IMR-90 (cell line): ENCODE measurements around the gene JMJD6. TPM values are rescaled to one million over a fixed set of nuclear protein-coding genes. Genes with fewer than 3 reads are reported as not detected.
A peak's percentile ranks its signal among the peaks of the same experiment; 100 is the strongest.

ENCODE experiments used
- ATAC-seq: fragments of 200-7000 bp; cut with Tn5 transposase; 2 replicates; pipeline ENCODE4 v1.9.1; 2020; ENCODE audit warnings: low read depth, mild to moderate bottlenecking, moderate library complexity
- BruUV-seq: library from RNA; stranded (reverse); fragments of 400-500 nt; replicated peaks from 2 replicates; lab custom pipeline; 2021; lab: Mats Ljungman, UMichigan
- CTCF ChIA-PET: fragments of 300-600 bp; formaldehyde crosslinking; extraction: SDS; loops from one replicate; lab custom pipeline; 2021; ENCODE audit warnings: antibody characterized with exemption; lab: Yijun Ruan, JAX
- POLR2A ChIA-PET: fragments of 300-600 bp; sonication (Branson Sonifier 250); formaldehyde crosslinking; loops from one replicate; lab custom pipeline; 2022; ENCODE audit warnings: antibody characterized with exemption; ENCODE audit not compliant: unreplicated experiment; lab: Charles Lee
- DNase-seq: peaks from one replicate; pipeline ENCODE4 v3.0.0; 2013
- H2AFZ ChIP-seq: replicated peaks from 2 replicates; pipeline ENCODE3; 2013; ENCODE audit warnings: low read length, mild to moderate bottlenecking; ENCODE audit not compliant: poor library complexity
- H2AK5ac ChIP-seq: 2 replicates; pipeline ENCODE4 v1.6.1; 2013; ENCODE audit warnings: low read depth, low read length, inconsistent platforms
- H2AK9ac ChIP-seq: replicated peaks from 2 replicates; pipeline ENCODE3; 2013; ENCODE audit warnings: mild to moderate bottlenecking, low read depth, low read length, moderate library complexity; ENCODE audit not compliant: poor library complexity
- H2BK120ac ChIP-seq: 2 replicates; pipeline ENCODE4 v1.6.1; 2013; ENCODE audit warnings: low read depth, low read length, inconsistent platforms
- H2BK15ac ChIP-seq: 3 replicates; pipeline ENCODE4 v1.6.1; 2013; ENCODE audit warnings: low read depth, low read length, inconsistent platforms
- H2BK20ac ChIP-seq: 2 replicates; pipeline ENCODE4 v1.6.1; 2013; ENCODE audit warnings: low read depth, mild to moderate bottlenecking, inconsistent platforms, low read length, moderate library complexity
- H2BK5ac ChIP-seq: 2 replicates; pipeline ENCODE4 v1.6.1; 2013; ENCODE audit warnings: mild to moderate bottlenecking, low read depth, low read length, inconsistent platforms; ENCODE audit not compliant: poor library complexity, severe bottlenecking
- H3K14ac ChIP-seq: replicated peaks from 2 replicates; pipeline ENCODE4 v1.6.1; 2013; ENCODE audit warnings: low read depth, low read length, inconsistent platforms
- H3K18ac ChIP-seq: 2 replicates; pipeline ENCODE4 v1.6.1; 2013; ENCODE audit warnings: low read depth, low read length, control low read depth
- H3K23ac ChIP-seq: 2 replicates; pipeline ENCODE4 v1.6.1; 2013; ENCODE audit warnings: low read depth, low read length, inconsistent platforms
- H3K27ac ChIP-seq: 2 replicates; pipeline ENCODE4 v1.5.1; 2013; ENCODE audit warnings: mild to moderate bottlenecking, control low read depth, low read length; ENCODE audit not compliant: insufficient read depth
- H3K27me3 ChIP-seq: 2 replicates; pipeline ENCODE4 v1.6.1; 2013; ENCODE audit warnings: low read length; ENCODE audit not compliant: control insufficient read depth, insufficient read depth
- H3K36me3 ChIP-seq: 2 replicates; pipeline ENCODE4 v1.6.1; 2013; ENCODE audit warnings: low read length, mixed read lengths; ENCODE audit not compliant: control insufficient read depth, insufficient read depth
- H3K4ac ChIP-seq: 2 replicates; pipeline ENCODE4 v1.6.1; 2013; ENCODE audit warnings: low read depth, low read length, inconsistent platforms
- H3K4me1 ChIP-seq: 2 replicates; pipeline ENCODE4 v1.6.1; 2013; ENCODE audit warnings: low read length, mixed read lengths; ENCODE audit not compliant: control insufficient read depth, insufficient read depth
- H3K4me2 ChIP-seq: 2 replicates; pipeline ENCODE4 v1.6.1; 2013; ENCODE audit warnings: low read depth, mild to moderate bottlenecking, control low read depth, low read length, moderate library complexity
- H3K4me3 ChIP-seq: 2 replicates; pipeline ENCODE4 v1.5.1; 2013; ENCODE audit warnings: low read depth, mild to moderate bottlenecking, control low read depth, low read length, moderate library complexity; ENCODE audit not compliant: insufficient read depth
- H3K56ac ChIP-seq: 2 replicates; pipeline ENCODE4 v1.6.1; 2013; ENCODE audit warnings: low read length, inconsistent platforms; ENCODE audit not compliant: insufficient read depth; ENCODE audit errors: extremely low read depth
- H3K79me1 ChIP-seq, 2 experiments: 2 replicates each; pipeline ENCODE4 v1.6.1; 2013; ENCODE audit warnings: low read length in 2 of 2, inconsistent platforms in 1 of 2, low read depth in 1 of 2
- H3K9ac ChIP-seq: 2 replicates; pipeline ENCODE4 v1.6.1; 2013; ENCODE audit warnings: low read depth, low read length, control low read depth
- H3K9me1 ChIP-seq: 2 replicates; pipeline ENCODE4 v1.6.1; 2013; ENCODE audit warnings: low read length, inconsistent platforms; ENCODE audit not compliant: insufficient read depth
- H3K9me3 ChIP-seq: 2 replicates; pipeline ENCODE4 v1.6.1; 2013; ENCODE audit warnings: low read length; ENCODE audit not compliant: control insufficient read depth, insufficient read depth
- H4K20me1 ChIP-seq: 2 replicates; pipeline ENCODE4 v1.6.1; 2013; ENCODE audit warnings: low read length, inconsistent platforms; ENCODE audit not compliant: insufficient read depth
- H4K5ac ChIP-seq: 2 replicates; pipeline ENCODE4 v1.6.1; 2013; ENCODE audit warnings: mild to moderate bottlenecking, low read depth, low read length, control low read depth
- H4K8ac ChIP-seq, 2 experiments: 2 replicates each; pipeline ENCODE4 v1.6.1; 2013; ENCODE audit warnings: low read depth in 2 of 2, low read length in 2 of 2, control low read depth in 1 of 2, inconsistent platforms in 1 of 2
- H4K91ac ChIP-seq: 2 replicates; pipeline ENCODE4 v1.6.1; 2013; ENCODE audit warnings: low read depth, low read length, inconsistent platforms; ENCODE audit not compliant: insufficient read depth
- ELK1 ChIP-seq: fragments of 150-350 bp; IDR thresholded peaks from 2 replicates; pipeline ENCODE4 v1.6.1; 2016; ENCODE audit warnings: low read depth, mild to moderate bottlenecking, low read length, moderate library complexity, borderline replicate concordance
- MAFK ChIP-seq: IDR thresholded peaks from 2 replicates; pipeline ENCODE4 v1.6.1; 2012; ENCODE audit warnings: low read depth, low read length, improper control_type of control experiment
- MXI1 ChIP-seq: IDR thresholded peaks from 2 replicates; pipeline ENCODE4 v1.6.1; 2012; ENCODE audit warnings: low read depth, mild to moderate bottlenecking, low read length, moderate library complexity, borderline replicate concordance
- RCOR1 ChIP-seq: IDR thresholded peaks from 2 replicates; pipeline ENCODE4 v1.6.1; 2012; ENCODE audit warnings: mild to moderate bottlenecking, low read length, improper control_type of control experiment; ENCODE audit not compliant: insufficient replicate concordance
- RFX5 ChIP-seq: IDR thresholded peaks from 2 replicates; pipeline ENCODE4 v1.8.0; 2012; ENCODE audit warnings: low read depth, mild to moderate bottlenecking, low read length, moderate library complexity
- WGBS, 2 experiments: methylation state at CpG; one replicate each; pipeline versions ENCODE4 v1.1.5 to v1.1.7; 2013; ENCODE audit warnings: missing lambda C conversion rate in 2 of 2; ENCODE audit not compliant: insufficient read length in 1 of 2; ENCODE audit errors: extremely low coverage in 2 of 2; 5-methylcytosine and 5-hydroxymethylcytosine counted together
- dilution Hi-C: fragments of 300-500 bp; cut with HindIII; formaldehyde crosslinking; loops from one replicate; pipeline ENCODE4 v1.14.3; 2018; ENCODE audit warnings: low sequenced_read_pairs; ENCODE audit not compliant: unreplicated experiment
- in situ Hi-C: fragments of 300-500 bp; cut with MboI; formaldehyde crosslinking; loops from 3 replicates; pipeline ENCODE4 v1.14.3; 2019; ENCODE audit warnings: low sequenced_read_pairs, inconsistent platforms, mixed read lengths
- intact Hi-C: fragments of 100-400 bp; cut with micrococcal nuclease; formaldehyde crosslinking; loops from 2 replicates; pipeline ENCODE4 v1.10.0; 2022
- polyA plus RNA-seq, 3 experiments: library from polyadenylated mRNA; depleted of rRNA; stranded (reverse); fragments of >200 nt; gene quantifications; 2 replicates each; pipeline ENCODE4 v1.2.3, GENCODE V29; 2012; ENCODE audit warnings: low replicate concordance in 1 of 3
- total RNA-seq: library from RNA; depleted of rRNA; stranded (reverse); fragments of >200 nt; gene quantifications from 2 replicates; pipeline ENCODE4 v1.2.3, GENCODE V29; 2012
- TF ChIP-seq, protein P1 (sequence below): fragments of 150-350 bp; IDR thresholded peaks from 2 replicates; pipeline ENCODE4 v1.6.1; 2017; ENCODE audit warnings: mild to moderate bottlenecking, antibody characterized with exemption, low read length, low read depth

The JMJD6 gene
- total and polyA plus RNA-seq, 2 of the 4 experiments (the other 2 are of a cell fraction): 24.4 to 33.7 TPM

DNA sequence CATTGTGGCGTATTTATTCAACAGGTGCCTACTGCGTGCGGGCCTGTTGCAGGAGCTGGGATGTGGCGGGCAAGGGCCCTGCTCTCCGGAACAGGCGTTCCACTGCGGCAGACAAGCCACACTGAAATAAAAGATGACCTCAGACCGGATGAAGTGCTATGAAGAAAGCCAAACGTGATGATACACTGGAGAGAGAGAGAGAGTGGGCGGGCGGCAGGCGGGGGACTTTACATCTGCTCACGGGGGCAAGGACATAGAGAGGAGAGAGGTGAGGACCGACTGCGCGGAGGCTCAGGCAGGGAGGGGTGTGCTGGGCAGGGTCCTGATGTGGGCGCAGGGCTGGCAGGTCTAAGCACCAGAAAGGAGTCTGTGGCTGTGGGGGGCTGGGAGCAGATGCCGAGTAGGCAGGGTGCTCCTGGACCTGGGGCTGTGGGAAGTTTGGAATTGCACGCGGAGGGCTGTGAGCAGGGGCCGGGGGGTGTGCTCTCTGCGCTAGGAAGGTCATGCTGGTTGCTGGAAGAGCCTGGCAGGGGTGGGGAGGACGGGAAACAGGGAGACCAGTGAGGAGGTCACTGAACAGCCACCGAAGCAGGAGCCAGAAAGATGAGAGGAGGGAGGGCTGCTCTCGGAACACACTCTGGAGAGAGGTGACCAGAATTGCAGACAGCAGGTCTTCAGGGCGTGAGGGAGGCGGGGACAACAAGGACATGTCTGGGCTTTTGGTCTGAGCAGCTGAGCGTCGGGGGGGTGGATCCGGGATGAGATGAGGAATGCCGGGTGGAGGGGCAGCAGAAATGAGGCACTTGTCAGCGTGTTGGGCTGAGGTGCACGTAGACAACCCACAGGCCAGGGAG is 25.6 kb downstream of the JMJD6 start (continued):
- TF ChIP-seq ELK1: no peak

DNA sequence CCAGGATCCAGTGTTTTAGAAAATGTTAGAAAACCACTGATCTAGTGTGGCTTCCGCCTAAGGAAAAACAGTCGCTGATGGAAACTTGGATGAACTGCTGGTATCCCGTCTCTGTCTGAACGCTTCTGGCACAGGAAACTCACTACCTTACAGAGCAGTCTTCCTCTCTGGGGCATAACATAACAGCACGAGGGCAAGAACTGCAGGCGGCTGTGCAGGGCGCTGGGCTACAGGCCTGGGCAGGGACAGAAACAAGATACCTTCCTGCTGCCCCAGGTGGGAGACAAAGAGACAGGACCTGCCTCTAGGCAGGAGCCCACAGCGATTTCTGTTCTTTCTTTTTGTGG is 26.2 kb downstream of the JMJD6 start:
- H4K5ac ChIP-seq: peak overlapping the region; percentile 60
- peak overlapping the region; percentile 61 for H3K4me2 ChIP-seq
- peaks cover 16 to 93% of the 10 kb centered on the region in 2 experiments; a peak in 3 of 4 replicates for H3K79me1 ChIP-seq
- H3K4ac ChIP-seq: peak overlapping the region; percentile 88
- H3K27me3 ChIP-seq: no peaks in the 10 kb centered on the region
- intact Hi-C loops (no loop called here), dilution Hi-C loops (no loop called here), in situ Hi-C loops (no loop called here)
- peaks cover 10% of the 10 kb centered on the region; the same call in 1 of the 2 replicates for H3K36me3 ChIP-seq
- H2AFZ ChIP-seq: peak overlapping the region; percentile 82
- H3K9me3 ChIP-seq: no peaks in the 10 kb centered on the region
- POLR2A ChIA-PET: no interaction called here
- H3K56ac ChIP-seq: no peak overlapping the region; the same call in 1 of the 2 replicates
- H2AK9ac ChIP-seq: peak overlapping the region; percentile 93
- H4K91ac ChIP-seq: peak overlapping the region; percentile 49; the same call in 1 of the 2 replicates
- H3K9me1 ChIP-seq: peaks cover 54% of the 10 kb centered on the region
- peak overlapping the region; percentile 67 for H3K18ac ChIP-seq
- TF ChIP-seq, protein P1, sequence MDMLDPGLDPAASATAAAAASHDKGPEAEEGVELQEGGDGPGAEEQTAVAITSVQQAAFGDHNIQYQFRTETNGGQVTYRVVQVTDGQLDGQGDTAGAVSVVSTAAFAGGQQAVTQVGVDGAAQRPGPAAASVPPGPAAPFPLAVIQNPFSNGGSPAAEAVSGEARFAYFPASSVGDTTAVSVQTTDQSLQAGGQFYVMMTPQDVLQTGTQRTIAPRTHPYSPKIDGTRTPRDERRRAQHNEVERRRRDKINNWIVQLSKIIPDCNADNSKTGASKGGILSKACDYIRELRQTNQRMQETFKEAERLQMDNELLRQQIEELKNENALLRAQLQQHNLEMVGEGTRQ: no peak
- TF ChIP-seq MAFK: no peak
- TF ChIP-seq MXI1: no peak
- TF ChIP-seq RFX5: no peak
- TF ChIP-seq RCOR1: no peak
- no TSS peak for BruUV-seq
- 63% methylated on average over 4 of the region's 8 CpGs; no CpG with 5 or more reads in 1 of the 2 experiments for WGBS, 2 experiments
- peaks cover 90% of the 10 kb centered on the region for H4K20me1 ChIP-seq
- no peak overlapping the region for H3K4me3 ChIP-seq
- no peak for ATAC-seq
- H3K23ac ChIP-seq: peak overlapping the region; percentile 28
- H2AK5ac ChIP-seq: peak overlapping the region; percentile 95
- DNase-seq: no peak
- peak overlapping the region; percentile 48 for H3K9ac ChIP-seq
- H3K4me1 ChIP-seq: peaks cover 50% of the 10 kb centered on the region
- H3K27ac ChIP-seq: peak overlapping the region; percentile 85
- peak overlapping the region in 1 of 2 experiments; percentile 68; a peak in 2 of 4 replicates for H4K8ac ChIP-seq
- H2BK15ac ChIP-seq: peak overlapping the region; percentile 16; the same call in 1 of the 3 replicates
- H2BK5ac ChIP-seq: peak overlapping the region; percentile 79
- H3K14ac ChIP-seq: peak overlapping the region; percentile 37; the same call in 1 of the 2 replicates
- H2BK20ac ChIP-seq: peak overlapping the region; percentile 73; the same call in 1 of the 2 replicates
- CTCF ChIA-PET: no interaction called here
- H2BK120ac ChIP-seq: peak overlapping the region; percentile 67
